ENCODE data around the gene ZNF18.
"Not testable (repeated sequence)": the region's sequence is repeated elsewhere in the genome, so short reads cannot be mapped to it uniquely, and the experiment has no call there.

ZNF18 gene

GRCh38 chr17:11986179-11986941, 10.9 kb downstream of the ZNF18 start:
- DNase-seq (ENCODE audit: low read depth), result no peak

GRCh38 chr17:11981862-11982261, 15.4 kb downstream of the ZNF18 start:
- no peak for DNase-seq (ENCODE audit: low read depth)

- DNase-seq (ENCODE audit: low read depth), result no peak
These were observed 16.5 kb downstream of the ZNF18 start for GRCh38 chr17:11980813-11981212.

DNA sequence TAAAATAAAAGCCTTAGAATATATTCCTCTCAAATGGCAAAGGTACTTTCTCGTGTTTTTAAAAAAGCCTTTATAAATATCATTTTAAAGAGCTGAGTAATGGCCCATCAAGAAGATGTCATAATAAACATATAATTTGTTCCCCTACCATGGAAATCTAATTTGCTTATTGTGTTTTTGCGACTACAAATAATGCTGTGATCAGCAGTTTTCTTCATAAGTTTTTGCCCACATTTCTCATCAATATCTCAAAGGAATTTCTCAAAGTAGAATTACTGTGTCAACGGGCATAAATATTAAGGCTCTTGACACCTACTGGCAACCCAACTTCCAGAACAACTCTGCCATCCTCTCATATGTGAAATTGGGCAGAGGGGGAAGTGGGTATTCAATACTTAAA, 17.5 kb downstream of the ZNF18 start:
- no peak for DNase-seq (ENCODE audit: low read depth)

- not testable (repeated sequence) for DNase-seq (ENCODE audit: low read depth)
These were observed 24.5 kb downstream of the ZNF18 start for GRCh38 chr17:11972741-11973140.

DNA sequence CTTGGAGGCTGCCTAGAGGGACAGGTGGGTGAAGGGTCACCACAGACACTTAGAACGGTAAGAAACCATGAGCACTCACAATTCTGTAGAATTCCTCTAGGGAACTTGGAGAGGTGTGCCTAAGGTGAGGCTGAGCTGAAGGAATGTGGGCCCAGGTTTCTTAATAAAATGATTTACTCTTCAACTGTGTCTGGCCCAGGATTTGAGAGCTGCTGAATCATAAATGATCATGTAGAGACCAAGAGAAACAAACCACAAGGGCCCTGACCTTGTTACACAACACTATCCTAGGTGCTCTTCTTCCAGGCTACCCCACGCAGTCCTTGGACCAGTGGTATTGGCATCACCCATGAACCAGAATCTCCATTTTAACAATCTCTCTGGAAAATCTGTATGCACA, 27.7 kb downstream of the ZNF18 start:
- DNase-seq (ENCODE audit: low read depth), result no peak

- DNase-seq (ENCODE audit: low read depth), result no peak
These were observed 42.3 kb downstream of the ZNF18 start for GRCh38 chr17:11954936-11955335.

GRCh38 chr17:11953924-11954323, 43.4 kb downstream of the ZNF18 start:
- no peak for DNase-seq (ENCODE audit: low read depth)

DNA sequence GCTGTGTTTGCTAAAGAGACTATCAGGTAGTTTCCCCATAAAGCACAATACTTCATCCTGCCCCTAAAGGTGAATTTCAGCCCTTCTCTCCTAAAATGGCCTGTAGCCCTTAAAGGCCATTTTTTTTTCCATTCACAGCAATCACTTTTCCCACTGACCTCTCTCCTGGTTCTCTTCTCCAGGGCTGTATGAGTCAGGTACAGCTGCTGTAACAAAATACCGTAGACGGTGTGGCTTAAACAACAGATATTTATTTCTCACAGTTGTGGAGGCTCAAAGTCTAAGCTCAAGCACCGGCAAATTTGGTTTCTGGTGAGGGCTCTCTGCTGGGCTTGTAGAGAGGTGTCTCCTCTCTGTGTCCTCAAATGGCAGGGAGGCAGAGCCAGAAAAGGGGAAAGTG, 44.7 kb downstream of the ZNF18 start:
- DNase-seq (ENCODE audit: low read depth), result no peak

- no peak for DNase-seq (ENCODE audit: low read depth)
These were observed 46.3 kb downstream of the ZNF18 start for GRCh38 chr17:11950771-11951519.

GRCh38 chr17:11949571-11949970, 47.7 kb downstream of the ZNF18 start:
- DNase-seq (ENCODE audit: low read depth), result not testable (repeated sequence)

DNA sequence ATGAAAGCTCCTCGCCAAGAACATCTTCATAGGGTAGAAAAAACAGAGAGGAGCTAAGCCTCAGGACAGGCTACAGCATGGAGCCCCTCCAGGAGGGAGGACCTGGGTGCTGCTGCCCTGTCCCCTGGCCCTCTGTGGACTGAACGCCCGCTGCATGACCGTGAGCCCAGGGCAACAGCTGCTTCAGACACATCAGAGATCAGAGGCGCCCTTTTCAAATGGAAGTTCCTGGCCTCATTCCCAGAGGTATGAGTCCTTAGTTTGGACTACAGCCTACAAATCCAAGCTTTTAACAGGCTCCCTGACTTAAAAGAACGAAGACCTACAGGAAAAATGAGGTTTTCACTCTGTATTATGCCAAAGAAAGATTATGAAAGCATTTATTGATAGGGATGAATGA, 48.5 kb downstream of the ZNF18 start:
- DNase-seq (ENCODE audit: low read depth), result no peak

- no peak for DNase-seq (ENCODE audit: low read depth)
These were observed 52.7 kb downstream of the ZNF18 start for GRCh38 chr17:11944587-11944986.

DNA sequence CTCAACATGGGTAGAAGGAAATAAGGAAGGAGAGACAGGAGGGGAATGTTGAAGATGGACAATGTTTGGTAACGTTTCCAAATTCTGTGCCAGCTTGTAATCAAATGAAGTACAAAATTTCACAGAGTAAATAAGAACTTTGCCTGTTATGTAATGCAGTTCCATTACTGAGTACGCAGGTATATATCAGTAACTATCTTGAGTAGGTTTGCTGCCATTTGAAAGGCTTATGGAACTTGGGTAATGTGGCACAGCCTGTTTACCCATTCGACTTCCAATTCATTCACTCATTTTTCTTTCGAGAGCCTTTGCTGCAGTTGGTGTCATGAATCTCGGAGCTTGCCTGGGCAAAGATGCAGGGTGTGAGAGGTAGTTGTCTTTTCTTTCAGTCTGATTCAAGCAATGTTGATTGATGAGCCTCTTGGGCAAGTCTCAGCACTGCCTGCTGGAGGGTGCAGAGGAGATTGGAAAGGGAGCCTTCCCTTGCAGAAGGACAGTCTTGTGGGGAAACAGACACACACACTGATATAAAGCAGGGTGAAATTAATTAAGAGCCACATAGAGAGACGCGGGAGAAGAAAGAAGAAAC, 53.4 kb downstream of the ZNF18 start:
- DNase-seq (ENCODE audit: low read depth), result no peak

- not testable (repeated sequence) for DNase-seq (ENCODE audit: low read depth)
These were observed 54.2 kb downstream of the ZNF18 start for GRCh38 chr17:11943086-11943485.

DNA sequence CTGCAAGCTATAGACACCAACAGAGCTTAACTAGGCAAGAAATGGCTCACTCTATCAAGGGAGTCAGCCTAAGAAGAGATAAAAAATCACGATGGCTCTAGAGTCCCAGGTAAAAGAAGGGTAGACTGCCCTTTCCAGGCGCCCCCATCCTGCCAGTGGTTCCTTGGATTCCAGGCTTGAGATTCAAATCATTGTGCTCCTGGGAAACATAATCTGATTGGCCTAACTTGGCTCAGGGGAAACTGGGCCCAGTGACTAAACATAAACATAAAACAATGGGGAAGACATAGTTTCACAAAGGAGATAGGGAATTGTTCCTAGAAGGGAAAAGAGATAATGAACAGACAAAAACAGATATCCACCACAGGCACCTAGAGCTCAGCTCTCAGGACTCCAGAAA, 56.4 kb downstream of the ZNF18 start:
- DNase-seq (ENCODE audit: low read depth), result no peak

DNA sequence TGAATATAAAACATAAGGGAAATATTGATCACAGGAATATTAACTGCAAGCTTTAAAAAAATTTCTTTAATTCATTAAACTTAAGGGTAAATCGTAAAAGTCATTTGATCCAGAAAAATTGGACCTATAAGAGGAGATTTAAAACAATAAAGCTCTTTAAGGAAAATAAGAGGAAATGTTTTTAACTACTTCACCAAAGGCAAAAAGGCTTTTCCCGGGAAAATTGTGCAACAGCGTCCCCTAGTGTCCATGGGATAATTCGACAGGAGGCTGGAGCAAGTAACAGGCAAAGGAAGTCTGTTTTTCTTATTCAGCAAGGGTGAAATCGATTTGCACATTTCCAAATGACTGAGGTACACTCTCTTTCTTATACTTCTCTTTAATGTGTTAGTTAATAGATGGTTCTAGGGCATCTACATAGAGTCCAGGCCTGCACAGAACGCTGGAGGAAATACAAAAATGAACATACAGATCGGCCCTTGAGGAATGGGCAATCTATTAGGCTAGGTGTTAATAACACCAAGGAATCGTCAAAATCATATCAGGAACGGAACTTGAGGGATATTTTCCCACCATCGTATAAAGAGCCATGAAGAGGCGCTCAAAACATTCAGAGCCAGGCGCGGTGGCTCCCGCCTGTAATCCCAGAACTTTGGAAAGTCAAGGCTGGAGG, 61.4 kb downstream of the ZNF18 start:
- DNase-seq (ENCODE audit: low read depth), result no peak

GRCh38 chr17:11932337-11932898, 64.9 kb downstream of the ZNF18 start:
- no peak for DNase-seq (ENCODE audit: low read depth)

GRCh38 chr17:11928436-11928835, 68.8 kb downstream of the ZNF18 start:
- DNase-seq (ENCODE audit: low read depth), result no peak

Measured in activated T-cell treated with anti-CD3 and anti-CD28 coated beads for 1 hour (primary cell).